Prostate gland (tissue), 2 donors: ENCODE data around the gene CP. TPM values are rescaled to one million over a fixed set of nuclear protein-coding genes. Genes with fewer than 3 reads are reported as not detected.
"Not testable (repeated sequence)": the region's sequence is repeated elsewhere in the genome, so short reads cannot be mapped to it uniquely, and the experiment has no call there.

ENCODE experiments used
- DNase-seq: peaks from one replicate; pipeline ENCODE4 v3.0.0-alpha.2; 2019; ENCODE audit warnings: low spot score
- H3K27ac ChIP-seq, 2 donors: fragments of 200-600 bp; sonication (generic); 2 replicates each; pipeline ENCODE4 v1.5.1; 2017 to 2019
- H3K27me3 ChIP-seq: fragments of 200-600 bp; sonication (generic); replicated peaks from 2 replicates; pipeline ENCODE4 v1.5.1; 2019; ENCODE audit not compliant: insufficient read depth
- H3K36me3 ChIP-seq, 2 donors: fragments of 200-600 bp; sonication (generic); 1 replicate in 1 of 2; 2 replicates in 1 of 2; pipeline versions ENCODE4 v1.5.1 to v1.8.1; 2017 to 2019
- H3K4me1 ChIP-seq: fragments of 200-600 bp; sonication (generic); replicated peaks from 2 replicates; pipeline ENCODE4 v1.5.1; 2019
- H3K4me3 ChIP-seq, 2 donors: fragments of 200-600 bp; sonication (generic); 2 replicates each; pipeline ENCODE4 v1.5.1; 2017 to 2019
- H3K9me3 ChIP-seq: fragments of 200-600 bp; sonication (generic); 2 replicates; pipeline ENCODE4 v1.5.1; 2017
- POLR2A ChIP-seq: fragments of 450-650 bp; IDR thresholded peaks from one replicate; pipeline ENCODE4 v1.6.1; 2016; ENCODE audit warnings: antibody characterized with exemption, mild to moderate bottlenecking
- POLR2AphosphoS5 ChIP-seq: sonication (generic); formaldehyde crosslinking; IDR thresholded peaks from one replicate; pipeline ENCODE4 v1.6.1; 2017; ENCODE audit warnings: antibody characterized with exemption
- WGBS: methylation state at CpG from one replicate; pipeline ENCODE4 v1.1.5; 2018; 5-methylcytosine and 5-hydroxymethylcytosine counted together
- intact Hi-C: fragments of 100-400 bp; cut with DNase I; formaldehyde crosslinking; loops from one replicate; pipeline ENCODE4 v1.14.2; 2022
- total RNA-seq, 2 donors: library from RNA; depleted of rRNA; stranded (reverse); fragments of >200 nt; gene quantifications; one replicate each; pipeline ENCODE4 v1.1.0, GENCODE V29; 2016
- TF ChIP-seq, protein P1 (sequence below), 4 experiments: fragments of 200-600 bp in 2 of 4; fragments of 450-650 bp in 2 of 4; sonication (generic) in 2 of 4; IDR thresholded peaks; 1 replicate in 3 of 4; 2 replicates in 1 of 4; pipeline ENCODE4 v1.5.1; 2016 to 2019; ENCODE audit warnings: antibody characterized with exemption in 4 of 4, mild to moderate bottlenecking in 2 of 4, moderate library complexity in 2 of 4

The CP gene
- total RNA-seq, 2 donors from 2014 or later = 15.2 to 32.6 TPM

DNA sequence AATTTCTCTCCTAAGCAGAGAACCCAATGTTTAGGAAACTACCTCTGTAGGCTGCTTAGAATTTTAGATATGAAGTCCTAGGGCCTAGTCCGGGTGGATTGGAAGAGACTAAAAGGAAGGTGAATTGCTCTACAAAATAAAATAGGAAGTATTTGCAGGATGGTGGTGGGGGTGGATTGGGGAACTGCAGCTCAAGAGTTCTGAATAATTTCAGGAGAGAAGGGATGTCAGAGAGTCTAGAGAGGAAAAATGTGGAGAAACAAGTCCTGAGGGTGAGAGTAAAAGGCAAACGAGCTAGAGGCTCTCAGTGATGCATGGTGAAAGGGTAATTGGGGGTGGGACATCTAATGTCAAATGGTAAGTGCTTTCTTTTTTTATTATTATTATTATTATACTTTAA lies 10.2 kb upstream of the CP start:
- Histone ChIP-seq H3K36me3 (no peaks in the 10 kb centered on the region), H3K9me3 (no peaks in the 10 kb centered on the region), H3K4me3 (no peak overlapping the region), H3K27me3 (no peaks in the 10 kb centered on the region), H3K4me1 (no peaks in the 10 kb centered on the region), H3K27ac (no peak overlapping the region)
- DNase-seq = no peak
- no peak for TF ChIP-seq POLR2A
- TF ChIP-seq, protein P1, sequence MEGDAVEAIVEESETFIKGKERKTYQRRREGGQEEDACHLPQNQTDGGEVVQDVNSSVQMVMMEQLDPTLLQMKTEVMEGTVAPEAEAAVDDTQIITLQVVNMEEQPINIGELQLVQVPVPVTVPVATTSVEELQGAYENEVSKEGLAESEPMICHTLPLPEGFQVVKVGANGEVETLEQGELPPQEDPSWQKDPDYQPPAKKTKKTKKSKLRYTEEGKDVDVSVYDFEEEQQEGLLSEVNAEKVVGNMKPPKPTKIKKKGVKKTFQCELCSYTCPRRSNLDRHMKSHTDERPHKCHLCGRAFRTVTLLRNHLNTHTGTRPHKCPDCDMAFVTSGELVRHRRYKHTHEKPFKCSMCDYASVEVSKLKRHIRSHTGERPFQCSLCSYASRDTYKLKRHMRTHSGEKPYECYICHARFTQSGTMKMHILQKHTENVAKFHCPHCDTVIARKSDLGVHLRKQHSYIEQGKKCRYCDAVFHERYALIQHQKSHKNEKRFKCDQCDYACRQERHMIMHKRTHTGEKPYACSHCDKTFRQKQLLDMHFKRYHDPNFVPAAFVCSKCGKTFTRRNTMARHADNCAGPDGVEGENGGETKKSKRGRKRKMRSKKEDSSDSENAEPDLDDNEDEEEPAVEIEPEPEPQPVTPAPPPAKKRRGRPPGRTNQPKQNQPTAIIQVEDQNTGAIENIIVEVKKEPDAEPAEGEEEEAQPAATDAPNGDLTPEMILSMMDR (IDR thresholded peaks at IDR 0.05) = no peak
- 69% methylated on average over 2 of the region's 2 CpGs for WGBS
- intact Hi-C loops = no loop called here

DNA sequence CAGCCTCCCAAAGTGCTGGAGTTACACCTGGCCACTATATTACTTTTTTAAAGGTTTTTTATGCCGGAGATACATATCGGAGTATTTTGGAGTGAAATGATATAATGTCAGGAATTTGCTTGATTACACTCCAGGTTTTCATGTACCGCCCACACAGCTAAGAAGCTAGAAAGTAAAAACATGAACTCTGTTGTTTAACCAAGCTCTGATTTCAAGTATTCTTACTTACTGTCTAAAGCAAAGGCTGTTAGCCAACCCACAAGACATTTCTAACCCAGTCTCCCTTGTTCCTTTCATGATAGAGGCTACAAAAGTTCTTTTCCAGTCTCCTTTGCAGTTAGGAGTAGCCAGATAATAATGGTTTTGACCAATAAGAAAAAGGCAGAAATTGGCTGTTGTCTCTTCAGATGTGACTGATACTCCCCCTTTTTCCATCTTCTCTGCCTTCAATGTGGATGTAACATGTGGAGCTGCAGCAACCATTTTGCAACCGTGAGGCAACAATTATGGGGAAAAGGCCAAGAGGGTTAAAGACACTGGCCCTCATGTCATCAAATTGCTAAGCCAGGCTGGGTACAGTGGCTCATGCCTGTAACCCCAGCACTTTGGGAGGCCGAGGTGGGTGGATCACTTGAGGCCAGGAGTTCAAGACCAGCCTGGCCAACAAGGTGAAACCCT lies 6.1 kb upstream of the CP start:
- Histone ChIP-seq H3K4me1 (no peaks in the 10 kb centered on the region), H3K27ac (no peak overlapping the region), H3K27me3 (no peaks in the 10 kb centered on the region), H3K36me3 (no peaks in the 10 kb centered on the region), H3K9me3 (no peaks in the 10 kb centered on the region), H3K4me3 (no peak overlapping the region)
- DNase-seq = no peak
- TF ChIP-seq POLR2AphosphoS5 (no peak), POLR2A (no peak)
- TF ChIP-seq, protein P1 (IDR thresholded peaks at IDR 0.05) = no peak
- WGBS = 69% methylated on average over 5 of the region's 5 CpGs
- intact Hi-C loops = no loop called here

DNA sequence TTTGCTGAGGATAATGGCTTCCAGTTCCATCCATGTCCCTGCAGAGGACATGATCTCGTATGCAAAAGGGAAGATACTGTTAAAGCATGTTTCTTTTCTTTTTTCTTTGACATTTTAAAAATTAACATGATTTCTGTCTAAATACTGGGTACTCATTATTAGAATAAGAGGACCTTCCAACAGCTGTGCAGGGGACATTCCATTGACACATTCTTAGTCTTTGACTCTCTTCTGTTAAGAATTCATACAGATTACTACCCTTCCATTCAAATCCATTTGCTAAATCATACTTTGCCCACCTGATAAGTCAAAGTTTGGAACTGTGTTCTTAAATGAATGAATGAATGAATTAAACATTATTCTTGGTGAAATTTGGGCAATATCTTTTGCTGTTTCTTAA lies 5.1 kb upstream of the CP start:
- WGBS = 100% methylated on average over 1 of the region's 1 CpG
- no peak for DNase-seq
- Histone ChIP-seq H3K4me3 (no peak overlapping the region), H3K27ac (no peak overlapping the region), H3K36me3 (no peaks in the 10 kb centered on the region), H3K4me1 (no peaks in the 10 kb centered on the region), H3K27me3 (no peaks in the 10 kb centered on the region), H3K9me3 (no peaks in the 10 kb centered on the region)
- intact Hi-C loops = no loop called here
- TF ChIP-seq POLR2AphosphoS5 (no peak), POLR2A (no peak)
- TF ChIP-seq, protein P1 (IDR thresholded peaks at IDR 0.05) = no peak

DNA sequence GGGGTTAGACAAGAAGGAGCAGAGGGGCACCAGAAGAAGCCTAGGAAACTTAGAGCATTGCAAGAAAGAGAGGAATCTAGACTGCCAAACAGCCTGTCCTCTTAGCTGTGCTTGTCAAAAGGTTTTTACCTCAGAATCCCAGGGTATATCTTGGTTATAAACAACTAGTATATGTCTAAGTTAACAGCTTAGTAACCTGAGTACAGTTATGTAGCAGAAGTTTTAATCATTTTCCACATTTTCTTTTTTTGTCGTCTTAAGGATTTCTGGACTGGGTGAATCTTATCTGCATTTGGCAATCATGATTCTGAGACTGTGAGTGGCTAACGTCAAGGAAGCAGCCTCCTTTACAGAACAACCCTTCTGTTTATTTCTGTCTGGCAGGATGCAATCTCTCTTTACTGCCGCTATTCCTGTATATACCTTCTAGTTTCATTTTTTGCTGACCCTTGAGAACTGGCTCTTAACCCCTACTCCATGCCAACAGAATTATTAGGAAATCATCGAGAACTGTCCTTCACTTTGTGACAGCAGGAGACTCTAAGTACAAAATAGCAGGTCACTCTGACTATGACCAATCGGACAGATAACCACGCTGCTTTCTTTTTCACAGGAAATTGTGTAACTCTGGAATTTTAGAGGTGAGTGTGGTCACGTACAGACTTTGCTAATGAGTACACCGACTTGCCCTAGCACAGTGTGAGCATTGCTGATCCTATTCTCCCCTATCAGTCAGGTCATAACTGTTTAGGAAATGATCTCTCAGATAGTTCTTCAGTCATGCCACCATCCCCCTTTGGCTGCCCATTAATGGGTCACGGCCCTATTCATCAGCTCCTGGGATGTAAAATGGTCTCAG lies 3.3 kb upstream of the CP start:
- H3K27ac ChIP-seq = peak overlapping the region; percentile 49 to 50
- peak; percentile 19 for DNase-seq
- TF ChIP-seq POLR2A (no peak), POLR2AphosphoS5 (peak; percentile 59)
- TF ChIP-seq, protein P1 (IDR thresholded peaks at IDR 0.05) = no peak
- no peaks in the 10 kb centered on the region for H3K4me1 ChIP-seq
- no peaks in the 10 kb centered on the region for H3K9me3 ChIP-seq
- intact Hi-C loops = no loop called here
- no peaks in the 10 kb centered on the region for H3K36me3 ChIP-seq
- H3K27me3 ChIP-seq = no peaks in the 10 kb centered on the region
- peak overlapping the region; percentile 20 to 25 for H3K4me3 ChIP-seq
- 7% methylated on average over 9 of the region's 9 CpGs for WGBS

DNA sequence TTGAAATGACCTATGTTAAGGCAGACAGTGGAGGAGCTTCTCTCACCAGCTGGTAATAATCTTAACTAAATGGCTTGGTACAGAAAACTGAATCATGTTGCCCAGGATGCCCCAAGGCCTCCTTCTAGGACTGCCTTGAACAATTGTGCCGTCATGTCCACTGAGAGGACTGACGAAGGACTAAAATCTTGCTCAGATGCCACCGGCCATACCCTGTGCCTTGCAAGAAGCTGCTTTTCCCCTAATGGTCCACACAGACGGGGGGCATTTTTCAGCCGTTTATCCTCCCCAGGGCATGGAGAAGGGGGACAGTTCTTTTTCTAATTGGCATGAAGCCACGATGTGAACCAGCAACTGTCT lies 1.8 kb upstream of the CP start:
- over 99% methylated on average over 6 of the region's 6 CpGs for WGBS
- TF ChIP-seq POLR2A = no peak
- TF ChIP-seq, protein P1 (IDR thresholded peaks at IDR 0.05) = no peak
- no peak for TF ChIP-seq POLR2AphosphoS5
- DNase-seq = no peak
- no peaks in the 10 kb centered on the region for H3K27me3 ChIP-seq
- H3K4me1 ChIP-seq = no peaks in the 10 kb centered on the region
- H3K27ac ChIP-seq = no peak overlapping the region
- H3K4me3 ChIP-seq = no peak overlapping the region
- intact Hi-C loops = no loop called here
- H3K36me3 ChIP-seq = no peaks in the 10 kb centered on the region
- no peaks in the 10 kb centered on the region for H3K9me3 ChIP-seq

DNA sequence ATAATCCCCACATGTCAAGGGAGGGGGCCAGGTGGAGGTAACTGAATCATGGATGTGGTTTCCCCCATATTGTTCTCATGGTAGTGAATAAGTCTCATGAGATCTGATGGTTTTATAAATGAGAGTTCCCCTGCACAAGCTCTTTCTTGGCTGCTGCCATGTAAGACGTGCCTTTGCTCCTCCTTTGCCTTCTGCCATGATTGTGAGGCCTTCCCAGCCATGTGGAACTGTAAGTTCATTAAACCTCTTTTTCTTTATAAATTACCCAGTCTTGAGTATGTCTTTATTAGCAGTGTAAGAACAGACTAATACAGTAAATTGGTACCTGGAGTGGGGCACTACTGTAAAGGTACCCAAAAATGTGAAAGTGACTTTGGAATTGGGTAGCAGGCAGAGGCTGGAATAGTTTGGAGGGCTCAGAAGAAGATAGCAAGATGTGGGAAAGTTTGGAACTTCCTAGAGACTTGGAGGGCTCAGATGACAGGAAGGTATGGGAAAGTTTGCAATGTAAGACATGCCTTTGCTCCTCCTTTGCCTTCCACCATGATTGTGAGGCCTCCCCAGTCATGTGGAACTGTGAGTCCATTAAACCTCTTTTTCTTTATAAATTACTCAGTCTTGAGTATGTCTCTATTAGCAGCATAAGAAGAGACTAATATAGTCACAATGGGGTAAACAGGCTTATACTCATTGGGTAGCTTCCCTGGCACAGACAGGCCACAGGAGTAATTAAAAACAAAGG lies 2.1 kb downstream of the CP start:
- H3K27me3 ChIP-seq, intact Hi-C loops, DNase-seq, H3K27ac ChIP-seq, H3K4me3 ChIP-seq, H3K36me3 ChIP-seq, H3K9me3 ChIP-seq, H3K4me1 ChIP-seq: not testable (repeated sequence)
- WGBS = 100% methylated on average over 1 of the region's 1 CpG
